ENCODE data around the gene TCAP.
A peak's percentile ranks its signal among the peaks of the same experiment; 100 is the strongest.

TCAP gene

DNA sequence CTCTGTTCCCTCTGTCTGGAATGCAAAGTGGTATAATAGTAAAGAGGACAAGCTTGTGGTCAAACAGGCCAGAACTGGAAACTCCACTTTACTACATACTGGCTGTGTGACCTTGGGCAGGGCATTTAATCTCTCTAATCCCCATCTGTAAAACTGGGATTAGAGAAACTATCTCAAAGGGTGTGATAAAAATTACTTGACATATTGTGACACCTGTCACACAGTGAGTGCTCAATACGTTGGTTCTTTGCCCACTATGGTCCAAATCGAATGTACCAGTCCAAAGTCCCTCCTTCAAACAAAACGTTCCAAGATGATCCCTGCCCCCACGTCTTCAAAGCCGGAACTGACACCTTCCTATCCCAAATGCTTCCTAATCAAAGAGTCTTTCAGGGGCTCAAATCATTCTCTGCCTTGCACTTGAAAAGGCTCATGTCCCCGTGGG, 22.0 kb downstream of the TCAP start:
- Histone ChIP-seq H3K36me3 (ENCODE audit: insufficient read depth, low read length) (no peaks in the 10 kb centered on the region), H4K20me1 (ENCODE audit: insufficient read depth, low read length, poor library complexity, severe bottlenecking) (no peaks in the 10 kb centered on the region), H3K79me2 (ENCODE audit: insufficient read depth, low read length) (no peaks in the 10 kb centered on the region), H3K4me3 (ENCODE audit: low read length, poor library complexity, severe bottlenecking) (peak overlapping the region; percentile 97), H3K9me2 (replicated peaks; ENCODE audit: low read depth, low read length) (no peaks in the 10 kb centered on the region), H2AFZ (ENCODE audit: low read length) (peak overlapping the region; percentile 95), H3K27me3 (ENCODE audit: insufficient read depth, low read length, poor library complexity, severe bottlenecking) (peaks cover 12% of the 10 kb centered on the region), H3F3A (ENCODE audit: low read depth) (peaks cover 5% of the 10 kb centered on the region; the same call in 1 of the 2 replicates), H3K4me2 (ENCODE audit: low read depth, low read length, poor library complexity, severe bottlenecking) (peak overlapping the region; percentile 96), H3K9me3 (ENCODE audit: insufficient read depth, low read depth, low read length) (no peaks in the 10 kb centered on the region), H3K9ac (ENCODE audit: low read depth, low read length, poor library complexity, severe bottlenecking) (peak overlapping the region; percentile 88), H3K4me1 (ENCODE audit: insufficient read depth, low read length, poor library complexity, severe bottlenecking) (peaks cover 22% of the 10 kb centered on the region)
- no peak for TF ChIP-seq CTCF (conservative IDR thresholded peaks at IDR 0.05; ENCODE audit: low read length)
- TF ChIP-seq EZH2phosphoT487 (IDR thresholded peaks at IDR 0.05; ENCODE audit: borderline replicate concordance) = no peak

DNA sequence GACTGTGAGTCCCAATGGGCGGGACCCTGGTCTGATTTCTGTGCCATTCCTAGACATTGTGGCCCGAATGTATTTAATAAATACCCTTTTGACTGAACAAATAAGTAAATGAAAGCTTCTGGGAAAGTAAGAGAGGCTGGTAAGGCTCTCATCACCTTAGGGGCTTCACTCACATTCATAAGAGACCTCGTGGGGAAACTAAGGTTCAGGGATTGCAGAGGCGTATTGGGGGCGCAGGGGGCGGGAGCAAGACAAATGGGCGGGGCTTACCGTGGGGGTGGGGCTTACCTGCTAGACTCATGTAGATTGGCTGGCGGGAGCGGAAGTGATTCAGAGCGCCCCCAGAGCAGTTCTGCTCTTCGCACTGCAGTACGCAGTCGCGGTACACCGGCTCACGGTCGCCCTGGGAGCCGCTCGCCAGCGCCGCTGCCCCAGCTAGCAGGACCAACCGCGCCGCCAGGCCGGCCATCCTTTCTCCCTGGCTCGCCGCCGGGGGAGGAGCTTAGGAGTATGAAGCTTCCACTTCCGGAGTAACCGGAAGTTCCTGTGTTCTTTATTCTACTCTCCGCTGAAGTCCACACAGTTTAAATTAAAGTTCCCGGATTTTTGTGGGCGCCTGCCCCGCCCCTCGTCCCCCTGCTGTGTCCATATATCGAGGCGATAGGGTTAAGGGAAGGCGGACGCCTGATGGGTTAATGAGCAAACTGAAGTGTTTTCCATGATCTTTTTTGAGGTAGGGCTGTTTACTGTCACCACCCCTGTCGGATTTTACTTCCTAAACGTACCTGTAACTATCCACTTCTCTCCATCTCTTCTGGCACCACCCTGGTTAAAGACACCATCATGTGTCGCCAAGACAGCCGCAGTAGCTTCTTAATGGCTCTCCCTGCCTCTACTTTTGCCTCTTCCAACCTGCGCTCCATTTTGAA, 22.7 kb downstream of the TCAP start, which contains the start of gene PGAP3:
TSS of gene PGAP3 (minus strand) at position 512 of the 929 bp plus-strand sequence. CDS start at position 469, 43 bp downstream.
- Histone ChIP-seq H2AFZ (ENCODE audit: low read length) (peak within 1 kb of the TSS; percentile 95), H3K79me2 (ENCODE audit: insufficient read depth, low read length) (no peaks in the 10 kb centered on the region), H3K4me1 (ENCODE audit: insufficient read depth, low read length, poor library complexity, severe bottlenecking) (peaks cover 22% of the 10 kb centered on the region), H4K20me1 (ENCODE audit: insufficient read depth, low read length, poor library complexity, severe bottlenecking) (no peaks in the 10 kb centered on the region), H3K4me2 (ENCODE audit: low read depth, low read length, poor library complexity, severe bottlenecking) (peak within 1 kb of the TSS; percentile 96), H3K9me3 (ENCODE audit: insufficient read depth, low read depth, low read length) (no peaks in the 10 kb centered on the region), H3F3A (ENCODE audit: low read depth) (peaks cover 5% of the 10 kb centered on the region; the same call in 1 of the 2 replicates), H3K36me3 (ENCODE audit: insufficient read depth, low read length) (no peaks in the 10 kb centered on the region), H3K9ac (ENCODE audit: low read depth, low read length, poor library complexity, severe bottlenecking) (peak within 1 kb of the TSS; percentile 88), H3K9me2 (replicated peaks; ENCODE audit: low read depth, low read length) (no peaks in the 10 kb centered on the region), H3K4me3 (ENCODE audit: low read length, poor library complexity, severe bottlenecking) (peak within 1 kb of the TSS; percentile 97), H3K27me3 (ENCODE audit: insufficient read depth, low read length, poor library complexity, severe bottlenecking) (peaks cover 12% of the 10 kb centered on the region)
- TF ChIP-seq CTCF (conservative IDR thresholded peaks at IDR 0.05; ENCODE audit: low read length) = no peak
- no peak for TF ChIP-seq EZH2phosphoT487 (IDR thresholded peaks at IDR 0.05; ENCODE audit: borderline replicate concordance)

- peaks cover 12% of the 10 kb centered on the region for H3K27me3 ChIP-seq (ENCODE audit: insufficient read depth, low read length, poor library complexity, severe bottlenecking)
- no peaks in the 10 kb centered on the region for H3K36me3 ChIP-seq (ENCODE audit: insufficient read depth, low read length)
- no peaks in the 10 kb centered on the region for H4K20me1 ChIP-seq (ENCODE audit: insufficient read depth, low read length, poor library complexity, severe bottlenecking)
- peak overlapping the region; percentile 95 for H2AFZ ChIP-seq (ENCODE audit: low read length)
- no peaks in the 10 kb centered on the region for H3K9me2 ChIP-seq (replicated peaks; ENCODE audit: low read depth, low read length)
- H3K4me1 ChIP-seq (ENCODE audit: insufficient read depth, low read length, poor library complexity, severe bottlenecking) = peaks cover 22% of the 10 kb centered on the region
- peaks cover 5% of the 10 kb centered on the region; the same call in 1 of the 2 replicates for H3F3A ChIP-seq (ENCODE audit: low read depth)
- H3K79me2 ChIP-seq (ENCODE audit: insufficient read depth, low read length) = no peaks in the 10 kb centered on the region
- H3K4me3 ChIP-seq (ENCODE audit: low read length, poor library complexity, severe bottlenecking) = peak overlapping the region; percentile 97
- TF ChIP-seq CTCF (conservative IDR thresholded peaks at IDR 0.05; ENCODE audit: low read length) = no peak
- no peak for TF ChIP-seq EZH2phosphoT487 (IDR thresholded peaks at IDR 0.05; ENCODE audit: borderline replicate concordance)
- peak overlapping the region; percentile 96 for H3K4me2 ChIP-seq (ENCODE audit: low read depth, low read length, poor library complexity, severe bottlenecking)
- peak overlapping the region; percentile 88 for H3K9ac ChIP-seq (ENCODE audit: low read depth, low read length, poor library complexity, severe bottlenecking)
- H3K9me3 ChIP-seq (ENCODE audit: insufficient read depth, low read depth, low read length) = no peaks in the 10 kb centered on the region
Measured at GRCh38 chr17:39688475-39688835, 23.3 kb downstream of the TCAP start.

Measured in Loucy (cell line).